ENCODE measurements around the gene ERO1B.

- TF ChIP-seq ZNF274 (IDR thresholded peaks at IDR 0.05; ENCODE audit: low read depth, low read length) (no peak), CTCF (IDR thresholded peaks at IDR 0.05 in 2 of 3, conservative IDR thresholded peaks at IDR 0.05 in 1 of 3; ENCODE audit: borderline replicate concordance in 1 of 3, insufficient read depth in 1 of 3, low read depth in 2 of 3, low read length in 2 of 3) (no peak)
Observed at GRCh38 chr1:236282425-236282716, 613 bp upstream of the ERO1B start.
